HG03196 (cell line): Measurements from ENCODE around the gene TACC3.

Source experiments
- ATAC-seq: cut with Tn5 transposase; IDR thresholded peaks from one replicate; pipeline ENCODE4 v1.9.1; 2021; ENCODE audit not compliant: unreplicated experiment

Gene TACC3

DNA sequence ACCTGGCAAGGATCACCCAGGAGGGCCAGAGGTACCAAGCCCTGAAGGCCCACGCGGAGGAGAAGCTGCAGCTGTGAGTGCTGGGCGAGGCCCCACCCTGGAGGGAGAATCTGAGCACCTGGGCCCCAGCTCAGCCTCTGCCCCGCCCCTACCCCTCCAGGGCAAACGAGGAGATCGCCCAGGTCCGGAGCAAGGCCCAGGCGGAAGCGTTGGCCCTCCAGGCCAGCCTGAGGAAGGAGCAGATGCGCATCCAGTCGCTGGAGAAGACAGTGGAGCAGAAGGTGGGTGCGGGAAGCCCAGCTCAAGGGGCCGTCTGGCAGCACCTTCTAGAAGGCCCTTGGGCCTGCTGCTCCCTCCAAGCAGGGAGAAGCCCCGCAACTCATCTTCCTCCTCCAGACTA, 23.2 kb downstream of the TACC3 start:
- ATAC-seq, result no peak

DNA sequence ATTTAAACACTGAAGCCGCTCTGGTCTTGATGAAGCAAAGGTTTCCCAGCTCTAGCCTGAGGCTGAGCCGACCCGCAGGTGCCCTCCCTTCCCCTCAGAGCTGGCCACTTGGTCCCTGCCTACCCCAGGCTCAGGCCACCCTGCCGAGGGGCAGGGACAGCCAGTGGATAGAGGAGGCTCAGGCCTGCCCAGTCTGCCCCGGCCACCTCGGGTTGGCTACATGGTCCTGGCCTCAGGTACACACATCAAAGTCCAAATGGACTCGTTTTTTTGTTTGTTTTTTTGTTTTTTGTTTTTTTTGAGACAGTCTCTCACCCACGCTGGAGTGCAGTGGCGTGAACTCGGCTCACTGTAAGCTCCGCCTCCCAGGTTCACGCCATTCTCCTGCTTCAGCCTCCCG, 23.8 kb downstream of the TACC3 start:
- ATAC-seq, result no peak

DNA sequence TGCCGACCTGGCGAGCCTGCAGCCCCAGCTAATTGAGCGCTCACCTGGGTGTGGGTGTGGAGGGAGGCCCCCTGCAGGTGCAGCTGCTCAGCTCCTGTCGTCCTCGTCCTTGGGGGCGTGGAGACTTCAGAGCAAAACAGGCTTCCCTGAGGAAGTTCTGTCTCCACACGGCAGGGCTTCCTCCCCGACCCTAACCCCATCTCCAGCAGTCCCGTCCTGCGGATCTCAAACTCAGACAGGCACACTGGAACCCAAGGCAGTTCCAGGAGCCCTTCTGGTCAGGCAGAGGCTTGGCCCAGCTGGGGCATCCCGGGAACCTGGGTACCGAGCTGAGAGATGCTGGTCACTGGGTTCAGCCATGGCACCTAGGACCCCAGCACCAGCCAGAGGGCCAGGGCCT, 24.4 kb downstream of the TACC3 start:
- ATAC-seq, result no peak

DNA sequence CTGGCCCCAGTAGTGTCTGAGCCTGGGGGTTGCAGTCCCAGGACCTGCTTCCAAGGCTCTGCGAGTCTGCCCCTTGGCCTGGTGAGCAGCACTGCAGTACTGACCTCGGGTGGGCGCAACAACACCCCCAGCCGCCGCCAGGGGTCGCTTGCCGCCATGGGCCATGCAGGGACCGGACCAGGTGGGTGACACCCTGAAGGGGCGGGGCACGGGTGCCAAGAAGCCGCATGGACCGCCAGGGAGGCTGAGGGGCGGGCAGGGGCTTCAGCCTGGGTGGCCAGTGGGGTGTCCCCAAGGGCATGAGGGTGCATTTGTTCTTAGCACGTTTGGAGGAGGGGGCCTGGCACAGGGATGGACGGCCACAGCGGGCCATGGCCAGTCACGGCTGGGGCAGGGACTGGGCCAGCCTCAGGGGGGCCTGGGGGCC, 25.0 kb downstream of the TACC3 start:
- no peak for ATAC-seq

DNA sequence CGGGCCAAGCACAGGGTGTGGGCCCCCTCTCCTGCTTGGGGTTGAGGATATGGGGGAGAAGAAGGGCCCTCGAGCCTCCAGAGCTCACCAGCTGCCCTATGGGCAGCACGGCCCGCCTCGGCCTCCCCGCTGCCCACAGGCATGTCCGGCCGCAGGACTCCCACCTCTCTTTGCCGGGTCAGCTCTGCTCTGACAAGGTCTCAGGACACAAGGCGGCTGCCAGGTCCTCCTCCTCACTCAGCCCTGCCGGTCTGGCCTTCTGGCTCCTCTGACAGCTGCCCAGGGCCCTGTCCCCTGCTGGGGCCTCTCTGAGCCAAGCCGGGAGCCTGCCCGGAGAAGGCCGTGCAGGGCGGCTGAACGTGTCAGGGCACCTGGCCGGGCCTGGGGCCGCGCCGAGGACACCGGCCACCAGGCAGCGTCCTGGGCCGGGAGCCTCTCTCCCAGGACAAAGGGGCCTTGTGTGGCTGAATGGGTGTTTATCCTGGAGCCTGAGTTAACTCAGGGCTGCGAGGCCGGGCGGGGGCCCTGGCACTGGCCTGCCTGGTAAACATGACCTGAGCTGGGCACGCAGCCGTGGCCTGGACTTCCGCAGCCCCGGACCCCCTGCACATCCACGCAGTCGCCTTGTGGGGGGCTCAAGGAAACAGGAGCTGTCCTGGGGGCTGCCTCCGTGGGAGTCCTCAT, 25.7 kb downstream of the TACC3 start:
- ATAC-seq, result no peak

DNA sequence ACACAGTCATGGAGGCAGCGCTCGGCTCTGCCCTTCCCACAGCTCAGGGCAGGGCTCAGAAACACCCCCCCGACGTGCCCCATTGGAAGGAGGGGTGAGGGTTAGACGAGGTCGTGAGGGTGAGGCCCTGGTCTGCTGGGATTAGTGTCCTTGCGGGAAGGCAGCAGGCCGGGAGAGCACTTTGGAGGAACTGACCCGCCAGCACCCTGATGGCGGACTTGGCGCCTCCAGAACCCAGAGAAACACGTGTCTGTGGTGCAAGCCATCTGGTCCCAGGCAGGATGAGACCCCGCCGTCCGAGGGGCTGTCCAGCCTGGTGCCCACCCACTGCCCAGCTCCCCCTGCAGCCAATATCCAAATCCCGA, 26.3 kb downstream of the TACC3 start:
- no peak for ATAC-seq

DNA sequence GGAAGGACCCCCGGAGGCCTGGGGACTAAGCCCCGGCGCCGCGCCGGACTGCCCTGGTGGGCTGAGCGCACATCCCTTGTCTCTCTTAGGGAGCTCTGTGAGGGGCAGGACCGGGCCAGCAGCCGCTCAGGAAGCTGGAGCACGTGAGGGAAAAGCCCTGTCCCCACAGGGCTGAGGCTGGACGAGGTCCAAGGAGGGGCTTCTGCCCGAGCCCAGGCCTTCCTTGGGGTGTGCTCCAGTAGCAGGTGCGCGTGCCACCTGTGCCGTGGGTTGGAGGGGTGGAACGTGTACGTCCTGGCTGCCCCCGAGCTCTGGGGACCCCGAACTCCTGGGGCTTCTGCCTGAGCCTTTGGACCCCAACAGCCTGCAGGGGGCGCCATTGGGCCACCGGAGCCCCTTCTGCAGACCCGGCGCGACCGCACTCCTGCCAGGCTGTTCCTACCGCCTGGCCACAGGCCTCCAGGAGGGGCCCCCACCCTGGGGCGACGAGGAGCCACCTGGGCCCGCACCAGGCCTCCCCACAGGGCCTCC, 27.2 kb downstream of the TACC3 start:
- no peak for ATAC-seq

DNA sequence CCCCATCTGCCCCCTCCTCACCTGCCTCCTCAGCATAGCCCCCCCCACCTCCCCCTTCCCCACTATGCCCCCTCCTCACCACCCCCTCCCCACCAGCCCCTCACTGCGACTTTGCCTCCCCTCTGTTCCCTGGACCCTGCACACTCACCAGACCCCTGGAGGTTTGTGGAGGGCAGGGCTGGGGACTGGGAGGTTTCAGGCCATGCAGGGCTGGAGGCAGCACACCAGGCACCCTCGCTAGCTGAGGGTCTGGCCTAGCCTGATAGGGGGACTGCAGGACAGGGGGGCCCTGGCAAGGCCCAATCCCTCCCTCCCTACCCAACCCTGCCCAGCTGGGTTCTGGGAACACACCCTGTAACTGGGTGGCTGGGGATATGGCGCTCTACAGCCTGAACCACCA, 28.0 kb downstream of the TACC3 start:
- no peak for ATAC-seq

DNA sequence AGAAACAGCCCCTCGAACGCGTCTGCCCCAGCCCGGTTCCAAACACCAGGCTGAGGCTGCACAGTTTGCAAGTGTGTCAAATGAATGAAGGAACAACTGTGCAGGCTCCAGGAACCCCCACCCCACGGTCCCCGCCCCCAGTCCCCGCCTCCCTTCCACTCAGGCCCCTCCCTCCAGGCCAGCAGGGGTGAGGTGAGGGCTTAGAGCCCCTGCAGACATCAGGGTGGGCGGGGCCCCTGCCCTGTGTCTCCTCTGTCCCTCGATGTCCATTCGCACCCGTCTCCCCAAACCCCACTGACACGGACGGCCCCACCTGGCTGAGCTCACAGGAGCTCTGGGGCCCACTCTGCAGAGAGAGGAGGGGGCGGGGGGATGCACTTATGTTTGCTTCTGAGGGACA, 28.5 kb downstream of the TACC3 start:
- ATAC-seq, result no peak

DNA sequence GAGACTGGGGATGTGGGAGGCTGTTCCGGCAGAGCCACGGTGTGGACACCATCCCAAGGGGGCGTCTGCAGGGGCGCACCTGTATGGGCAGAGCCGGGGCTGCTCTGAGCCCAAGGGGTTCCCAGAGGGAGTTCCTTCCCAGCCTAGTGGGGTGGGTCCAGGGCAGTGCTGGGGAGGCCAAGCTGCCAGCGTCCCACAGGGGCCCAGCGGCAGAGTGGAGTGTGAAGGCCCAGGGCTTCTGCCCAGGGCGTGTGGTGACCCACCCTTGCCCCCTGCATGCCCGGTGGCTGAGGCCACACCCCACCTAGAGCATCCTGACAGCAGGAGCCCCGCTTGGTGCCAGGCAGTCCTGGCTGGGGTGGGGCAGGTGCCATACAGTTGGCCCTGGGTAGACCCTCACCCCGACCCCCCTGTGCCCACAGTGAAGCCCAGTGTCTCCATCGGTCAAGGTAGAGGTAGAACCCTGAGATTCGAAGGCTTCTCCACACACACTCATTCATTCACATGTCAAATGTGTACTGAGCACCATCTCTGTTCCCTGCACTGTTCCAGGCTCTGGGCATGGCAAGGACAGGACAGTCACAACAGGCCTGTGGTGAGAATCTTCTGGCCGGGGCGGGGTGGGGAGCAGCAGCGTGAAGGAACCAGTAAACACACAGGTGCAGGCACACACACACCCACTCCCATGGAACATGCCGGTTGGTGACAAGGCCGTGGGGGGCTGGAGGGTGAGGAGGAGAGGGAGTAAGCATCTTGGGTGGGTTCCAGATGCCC, 29.2 kb downstream of the TACC3 start:
- ATAC-seq, result no peak

DNA sequence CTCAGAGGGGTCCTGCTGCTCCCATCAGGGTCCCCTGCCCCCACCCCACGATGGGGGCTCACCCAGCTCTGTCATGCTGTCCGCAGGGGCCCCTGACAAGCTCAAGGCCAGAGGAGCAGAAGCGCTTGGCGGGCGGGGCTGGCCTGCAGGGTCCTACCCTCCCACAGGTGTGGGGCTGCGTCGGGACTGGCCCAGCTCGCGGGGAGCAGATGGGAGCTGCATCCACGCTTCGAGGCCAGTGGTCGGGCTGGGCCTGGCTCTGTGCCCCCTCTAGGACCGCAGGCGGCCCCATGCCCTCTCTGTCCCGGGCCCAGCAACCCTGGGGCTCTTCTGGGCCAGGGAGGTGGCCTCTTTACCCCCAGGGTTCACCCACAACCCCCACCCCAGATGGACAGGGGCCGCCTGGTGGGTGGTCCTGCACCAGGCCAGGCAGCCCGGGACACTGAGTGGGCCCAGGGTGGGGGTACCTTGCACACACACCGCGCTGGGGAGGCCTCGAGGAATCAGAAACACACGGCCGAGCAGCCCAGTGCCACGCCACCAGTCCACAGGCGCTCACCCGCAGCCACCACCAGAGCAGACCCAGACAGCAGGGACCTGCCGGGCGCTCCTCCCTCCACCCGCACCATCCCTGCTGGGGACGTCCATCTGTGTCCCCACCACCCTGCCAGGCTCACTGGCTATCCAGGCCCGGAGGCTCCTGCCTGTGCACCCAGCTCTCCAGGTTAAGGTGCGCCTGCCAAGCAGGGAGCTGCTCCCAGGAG, 30.0 kb downstream of the TACC3 start:
- ATAC-seq, result no peak

DNA sequence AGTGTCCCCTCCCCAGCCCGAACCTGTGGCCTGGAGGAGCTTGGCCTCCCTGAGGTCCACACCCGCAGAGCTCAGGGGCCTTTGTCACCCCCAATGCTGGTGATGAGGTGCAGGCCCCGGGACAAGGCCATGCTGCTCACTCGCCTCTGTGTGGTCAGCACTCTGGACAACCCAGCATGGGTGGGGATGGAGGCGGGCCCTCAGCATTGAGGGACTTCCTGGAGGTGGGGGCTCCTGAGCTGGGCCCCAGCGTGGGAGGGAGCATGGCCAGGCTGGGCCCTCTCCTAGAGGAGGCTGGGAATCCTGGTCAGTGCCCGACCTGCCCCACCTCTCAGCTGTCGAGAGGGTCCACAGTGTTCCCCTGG, 30.6 kb downstream of the TACC3 start:
- no peak for ATAC-seq

DNA sequence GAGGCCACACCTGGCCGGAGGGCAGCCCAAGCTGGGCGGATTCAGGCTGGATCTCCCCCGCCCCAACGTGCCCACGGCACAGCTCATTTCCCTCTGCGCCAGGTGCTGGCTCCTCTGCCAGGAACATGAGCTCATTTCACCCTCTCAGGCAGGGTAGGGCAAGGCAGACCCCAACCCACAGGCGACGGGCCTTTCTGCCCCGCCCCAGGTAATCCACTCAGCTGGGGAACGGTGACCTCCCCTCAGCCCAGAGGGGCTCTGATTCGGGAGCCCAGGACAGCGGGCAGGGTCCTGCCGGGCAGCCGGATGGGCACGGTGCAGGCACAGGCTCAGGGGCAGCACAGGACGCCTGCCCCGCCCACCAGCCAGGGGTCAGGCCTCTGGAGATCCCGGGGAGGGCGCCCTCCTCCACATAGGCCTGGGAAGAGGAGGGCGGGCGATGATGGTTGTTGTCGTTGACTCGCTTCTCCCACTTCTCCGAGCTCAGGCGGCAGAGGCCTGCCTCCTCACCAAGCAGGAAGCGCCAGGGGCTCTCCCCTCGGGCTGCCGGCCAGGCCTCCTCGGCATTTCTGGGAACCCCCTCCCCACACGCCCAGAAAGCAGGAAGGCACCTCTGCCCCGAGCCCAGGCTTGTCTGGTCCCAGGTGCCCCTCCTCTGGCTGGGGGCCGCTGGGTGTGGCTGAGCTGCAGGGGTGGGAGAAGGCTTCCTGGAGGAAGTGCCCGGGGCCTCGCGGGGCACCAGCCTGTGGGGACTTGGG, 31.1 kb downstream of the TACC3 start:
- no peak for ATAC-seq

DNA sequence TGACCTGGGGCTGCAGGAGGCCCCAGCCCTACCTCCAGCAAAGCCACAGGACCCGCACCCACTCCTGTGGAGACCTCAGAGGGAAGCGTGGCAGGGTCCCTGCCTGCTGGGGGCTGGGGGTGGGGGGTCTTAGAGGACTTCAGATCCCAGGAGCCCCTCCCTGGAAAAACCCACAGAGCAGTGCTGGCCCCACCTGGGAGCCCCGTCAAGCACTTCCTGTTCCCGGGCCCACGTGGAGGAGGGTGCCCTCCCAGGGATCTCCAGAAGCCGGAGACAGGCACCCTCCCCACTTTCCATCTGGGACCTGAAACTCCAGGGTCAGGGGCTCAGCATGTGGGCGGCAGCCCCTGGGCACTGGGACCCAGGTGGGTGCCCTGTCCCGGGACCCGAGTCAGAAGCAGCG, 32.0 kb downstream of the TACC3 start:
- no peak for ATAC-seq

DNA sequence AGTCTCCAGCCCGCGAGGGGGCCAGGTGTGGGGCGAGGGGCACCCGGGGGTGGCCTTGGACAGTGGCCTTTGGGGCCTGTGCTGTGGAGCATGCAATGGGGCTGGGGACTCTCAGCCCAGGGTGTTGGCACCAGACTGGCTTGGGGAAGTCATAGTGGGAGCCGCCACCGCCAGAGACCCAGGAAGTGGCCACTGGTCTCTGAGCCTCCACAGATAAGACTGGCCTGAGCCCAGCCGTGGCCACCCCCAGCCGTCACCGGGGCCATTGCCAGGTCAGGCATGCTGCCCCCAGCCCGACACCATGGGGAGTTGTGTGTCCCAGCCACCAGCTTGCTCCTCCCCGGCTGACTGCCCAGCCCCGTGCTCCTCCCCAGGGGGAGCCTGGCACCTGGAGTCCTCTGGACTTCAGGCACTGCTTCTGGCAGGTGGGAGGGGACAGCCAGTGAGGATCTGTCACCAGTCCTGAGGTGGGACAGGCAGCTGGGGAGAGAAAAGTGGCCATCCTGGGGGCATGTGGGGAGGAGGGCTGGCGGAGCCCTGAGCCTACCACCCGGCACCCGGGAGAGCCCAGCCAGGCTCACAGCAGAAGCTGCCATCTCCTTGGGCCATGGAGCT, 32.5 kb downstream of the TACC3 start:
- no peak for ATAC-seq

DNA sequence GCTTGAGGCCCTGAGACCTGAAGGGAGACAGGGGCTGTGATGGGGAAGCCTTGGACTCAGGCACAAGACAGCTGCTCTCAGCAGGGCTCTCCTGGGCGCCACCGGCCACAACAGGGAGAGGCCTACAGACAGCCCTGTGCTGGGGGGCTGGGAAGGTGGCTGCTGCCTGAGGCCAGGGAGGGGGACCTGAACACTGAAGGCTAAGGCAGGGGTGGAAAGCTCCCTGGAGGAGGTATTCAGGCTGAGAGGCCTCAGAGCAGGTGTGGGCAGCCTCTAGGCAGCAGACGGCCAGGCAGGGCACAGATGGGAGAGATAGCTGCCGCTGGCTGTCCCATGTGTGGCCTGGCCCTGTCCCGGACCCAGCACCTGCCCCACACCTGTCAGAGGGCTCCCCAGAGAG, 33.0 kb downstream of the TACC3 start:
- no peak for ATAC-seq

DNA sequence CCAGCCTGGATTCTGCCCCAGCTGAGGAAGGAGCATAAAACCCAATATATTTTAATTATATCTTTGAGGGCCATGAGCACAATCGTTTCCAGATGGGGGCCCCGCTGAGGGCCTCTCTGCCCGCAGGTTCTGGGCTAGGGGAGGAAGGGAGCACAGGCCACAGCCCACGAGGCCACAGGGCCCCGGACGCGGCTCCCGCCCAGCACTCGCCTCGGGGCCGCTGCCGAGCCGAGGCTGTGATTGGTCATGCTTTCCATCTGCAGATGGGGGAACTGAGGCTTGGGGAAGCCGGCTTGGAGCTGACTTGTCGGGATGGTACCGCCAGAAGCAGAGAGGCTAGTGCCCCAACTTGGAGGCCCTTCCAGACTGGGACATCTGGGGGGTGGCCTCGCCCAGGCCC, 34.0 kb downstream of the TACC3 start:
- no peak for ATAC-seq

DNA sequence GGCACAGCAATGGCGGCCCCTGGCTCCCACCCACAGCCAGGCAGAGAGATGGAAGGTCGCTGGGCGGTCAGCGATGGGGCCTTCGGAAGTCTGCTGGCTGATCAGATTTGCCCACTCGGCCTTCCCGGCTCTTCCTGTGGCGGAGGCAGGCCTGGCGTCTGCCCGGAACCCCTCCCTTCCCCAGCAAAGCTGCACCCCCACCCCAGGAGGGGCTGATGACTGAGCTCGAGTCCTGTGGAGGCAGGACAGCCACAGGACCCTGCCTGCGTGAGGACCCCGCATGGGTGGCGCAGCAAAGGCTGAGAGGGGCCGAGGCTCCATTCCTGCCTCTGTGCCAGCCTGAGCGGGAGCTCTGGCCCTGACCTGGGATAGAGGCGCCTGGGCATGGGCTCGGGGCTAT, 34.8 kb downstream of the TACC3 start:
- no peak for ATAC-seq

DNA sequence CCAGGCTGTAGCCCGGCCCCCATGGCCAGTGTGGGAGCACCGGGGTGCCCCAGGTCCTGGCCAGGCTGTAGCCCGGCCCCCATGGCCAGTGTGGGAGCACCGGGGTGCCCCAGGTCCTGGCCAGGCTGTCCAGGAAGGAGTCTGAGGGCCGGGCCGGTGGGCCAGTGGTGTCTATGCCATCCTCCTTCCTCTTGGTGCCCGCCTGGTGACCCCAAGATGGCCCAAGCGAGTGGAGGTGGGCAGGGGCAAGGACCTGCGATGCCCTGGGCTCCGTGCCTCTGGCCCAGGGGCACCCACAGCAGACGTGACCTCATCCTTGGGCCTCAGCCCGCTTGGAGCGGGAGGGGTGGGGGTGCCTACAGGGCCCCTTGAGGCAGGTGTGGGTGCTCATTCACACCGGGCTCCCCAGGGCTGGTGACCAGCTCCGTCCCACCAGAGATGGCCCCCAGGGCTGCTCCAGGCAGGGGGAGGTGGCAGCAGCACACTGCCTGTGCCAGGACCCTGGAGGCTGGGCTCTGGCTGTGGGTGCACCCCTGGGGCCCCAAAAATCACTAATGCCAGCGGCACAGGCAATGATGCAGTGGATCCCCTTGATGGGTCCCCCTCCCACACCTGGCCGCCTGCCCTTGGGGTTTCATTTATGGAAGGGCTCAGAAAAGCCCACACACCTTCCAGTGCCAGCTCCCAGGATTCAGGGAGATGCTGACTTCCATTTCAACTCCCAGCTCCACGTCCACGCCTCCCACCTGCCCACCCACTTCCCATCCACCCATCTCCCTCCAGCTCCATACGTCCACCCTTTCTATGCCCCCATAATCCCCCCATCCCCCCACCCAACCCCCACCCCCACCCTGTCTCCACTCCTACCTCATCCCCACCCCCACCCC, 35.8 kb downstream of the TACC3 start:
- no peak for ATAC-seq

DNA sequence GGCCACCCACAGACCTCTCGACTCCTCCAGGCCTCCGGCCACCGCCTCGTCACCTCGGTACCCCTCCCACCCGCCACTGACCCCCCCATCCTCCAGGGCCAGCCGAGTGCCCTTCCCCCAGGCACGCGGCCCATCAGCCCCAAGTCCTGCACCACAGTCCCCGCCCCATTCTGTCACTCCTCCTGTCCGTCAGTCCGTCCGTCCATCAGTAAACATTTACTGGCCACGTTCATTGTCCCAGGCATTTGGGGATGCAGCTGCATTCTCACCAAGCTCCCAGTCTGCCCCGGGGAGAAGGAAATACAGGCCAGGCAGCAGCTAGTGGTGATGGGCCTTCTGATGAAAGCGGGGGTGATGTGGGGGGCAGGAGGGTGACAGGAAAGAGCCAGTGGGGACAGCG, 36.5 kb downstream of the TACC3 start:
- no peak for ATAC-seq
